Left forelimb (tissue), 1 donor: Measurements from ENCODE around the gene GJC1.
"Not testable (repeated sequence)": the region's sequence is repeated elsewhere in the genome, so short reads cannot be mapped to it uniquely, and the experiment has no call there.

Experiments
- DNase-seq: peaks from one replicate; pipeline ENCODE4 v3.0.0-alpha.2; 2018; ENCODE audit warnings: low spot score

Gene GJC1

GRCh38 chr17:44760474-44761308 is 69.4 kb downstream of the GJC1 start:
- DNase-seq: no peak

GRCh38 chr17:44759916-44760243 is 70.2 kb downstream of the GJC1 start:
- no peak for DNase-seq

DNA sequence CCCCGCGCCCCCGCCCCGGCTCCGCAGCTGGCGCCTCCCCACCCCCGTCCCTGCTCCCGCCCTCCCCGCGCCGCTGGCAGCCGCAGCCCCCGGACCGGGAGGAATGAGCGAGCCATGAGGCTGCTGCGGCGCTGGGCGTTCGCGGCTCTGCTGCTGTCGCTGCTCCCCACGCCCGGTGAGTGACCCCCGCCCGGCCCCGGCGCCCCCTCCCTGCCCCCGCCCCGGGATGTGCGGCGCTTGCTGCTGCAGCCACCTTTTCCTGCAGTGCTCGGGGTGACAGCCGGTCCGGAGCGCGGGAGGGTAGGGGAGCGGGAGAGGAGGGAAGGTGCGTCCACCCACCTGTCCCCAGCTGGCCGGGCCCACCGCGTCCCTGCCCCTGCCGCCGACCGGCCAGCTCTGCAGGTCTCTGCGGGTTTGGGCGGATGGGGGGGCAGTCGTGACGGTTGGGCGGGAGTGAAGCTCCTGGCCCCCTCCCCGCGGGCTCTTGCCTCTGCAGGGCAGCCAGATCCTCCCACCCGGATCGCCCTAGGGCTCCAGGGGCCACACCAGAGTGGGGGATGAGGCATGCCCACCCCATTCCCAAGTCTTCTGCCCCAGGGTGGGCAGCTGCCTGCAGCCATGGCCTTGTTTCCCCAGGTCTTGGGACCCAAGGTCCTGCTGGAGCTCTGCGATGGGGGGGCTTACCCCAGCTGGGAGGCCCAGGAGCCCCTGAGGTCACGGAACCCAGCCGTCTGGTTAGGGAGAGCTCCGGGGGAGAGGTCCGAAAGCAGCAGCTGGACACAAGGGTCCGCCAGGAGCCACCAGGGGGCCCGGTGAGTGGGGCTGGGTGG is 70.8 kb downstream of the GJC1 start:
- DNase-seq: peak; percentile 63

DNA sequence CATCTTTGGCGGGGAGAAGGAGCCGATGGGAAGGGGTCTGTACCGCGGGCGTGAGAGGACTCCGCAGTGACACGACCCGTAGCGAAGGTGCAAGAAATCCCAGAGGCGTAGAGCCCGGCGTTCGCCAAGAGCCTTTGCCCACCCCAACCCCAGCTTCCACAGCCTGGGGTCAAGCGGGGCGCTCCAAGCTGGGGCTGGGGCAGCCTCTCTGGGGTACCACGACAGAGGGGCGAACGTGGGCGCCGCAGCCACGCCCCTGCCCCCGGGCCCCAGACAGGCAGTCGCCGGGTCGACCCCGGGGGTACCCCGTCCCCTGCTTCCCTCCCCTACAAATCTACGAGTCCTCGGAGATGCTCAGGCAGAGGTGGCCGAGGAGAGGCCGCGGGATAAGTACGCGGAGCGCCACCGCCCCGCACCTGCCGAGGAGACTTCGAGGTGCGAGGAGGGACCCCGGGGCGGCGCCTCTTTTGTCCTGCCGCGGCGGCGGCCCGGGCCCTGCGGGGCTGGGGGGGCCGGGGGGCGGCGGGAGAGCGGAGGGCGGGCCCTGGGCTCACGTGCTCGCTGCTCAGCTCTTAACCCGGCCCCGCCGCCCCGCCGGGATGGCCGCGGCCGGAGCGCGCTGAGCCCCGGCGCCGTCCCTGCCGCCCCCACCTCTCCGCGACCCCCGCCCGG is 71.5 kb downstream of the GJC1 start, which contains the start of gene ADAM11:
Gene ADAM11 (plus strand): TSS at position 575 of the 672 bp plus-strand sequence. CDS start 212 bp downstream, outside the sequence.
- no peak for DNase-seq

GRCh38 chr17:44757918-44758413 is 72.1 kb downstream of the GJC1 start:
- DNase-seq: no peak

- no peak for DNase-seq
Observed at GRCh38 chr17:44757045-44757917, 72.8 kb downstream of the GJC1 start.

- DNase-seq: not testable (repeated sequence)
Observed at GRCh38 chr17:44755180-44755579, 74.9 kb downstream of the GJC1 start.

GRCh38 chr17:44754276-44754675 is 75.8 kb downstream of the GJC1 start:
- DNase-seq: no peak

DNA sequence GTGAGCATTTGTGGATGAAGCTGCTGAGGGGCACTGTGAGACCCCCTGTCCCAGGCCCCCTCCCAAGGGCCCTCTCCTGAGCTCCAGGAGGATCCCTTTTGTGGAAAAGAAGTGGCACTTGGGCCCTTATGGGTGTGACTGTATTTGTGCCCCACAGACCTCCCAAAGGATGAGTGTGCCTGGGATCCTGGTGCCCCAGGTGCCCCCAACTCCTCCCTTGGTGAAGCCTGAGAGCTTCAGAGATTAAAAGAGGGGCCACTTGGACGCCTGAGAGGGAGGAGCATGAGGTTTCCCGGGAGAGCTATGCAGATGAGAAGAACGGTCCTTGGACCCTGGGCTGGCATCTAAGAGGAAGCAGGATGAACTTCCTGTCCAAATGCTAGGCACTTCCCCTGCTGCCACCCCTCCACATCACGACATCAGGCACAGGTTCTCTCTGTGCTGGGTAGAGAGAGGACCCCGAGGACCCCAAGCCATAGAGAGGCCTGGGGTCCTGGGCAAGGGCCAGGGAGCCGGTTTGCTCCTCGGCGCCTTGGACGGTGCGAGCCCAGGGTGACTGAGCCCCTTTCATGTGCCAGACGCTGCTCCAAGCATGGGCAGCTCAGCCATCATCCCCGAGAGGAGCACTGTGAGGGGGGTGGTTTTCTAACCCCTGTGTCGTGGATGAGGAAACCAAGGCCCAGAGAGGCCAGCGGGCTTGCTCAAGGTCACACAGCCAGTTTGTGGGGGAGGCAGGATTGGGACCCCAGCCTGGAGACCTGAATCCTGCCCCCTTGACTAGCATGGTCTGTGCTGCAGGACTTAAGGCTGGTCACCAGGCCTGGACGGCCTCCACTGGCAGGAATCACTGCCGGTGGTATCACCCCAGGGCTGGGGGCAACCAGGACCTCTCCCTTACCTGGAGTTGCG is 76.9 kb downstream of the GJC1 start:
- DNase-seq: no peak

DNA sequence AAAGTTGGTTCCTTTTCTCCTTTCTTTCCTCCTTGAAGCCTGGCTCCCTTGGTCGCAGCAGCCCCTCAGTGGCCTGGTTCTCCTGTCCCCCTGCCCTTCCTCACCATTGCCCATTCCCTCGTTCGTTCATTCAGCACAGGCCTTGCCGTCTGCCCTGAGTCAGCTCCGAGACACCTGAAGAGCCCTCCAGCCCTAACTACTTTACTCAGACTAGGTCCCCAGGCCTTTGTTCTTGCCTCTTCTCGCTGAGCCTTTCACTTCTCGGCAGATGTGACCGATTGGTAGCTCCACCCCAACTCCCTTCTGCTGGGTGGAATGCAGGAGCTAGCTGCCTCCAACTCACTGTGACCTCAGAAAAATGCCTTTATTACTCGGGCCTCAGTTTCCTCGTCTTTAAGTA is 78.3 kb downstream of the GJC1 start:
- no peak for DNase-seq

- no peak for DNase-seq
Observed at GRCh38 chr17:44751331-44751730, 78.8 kb downstream of the GJC1 start.

DNA sequence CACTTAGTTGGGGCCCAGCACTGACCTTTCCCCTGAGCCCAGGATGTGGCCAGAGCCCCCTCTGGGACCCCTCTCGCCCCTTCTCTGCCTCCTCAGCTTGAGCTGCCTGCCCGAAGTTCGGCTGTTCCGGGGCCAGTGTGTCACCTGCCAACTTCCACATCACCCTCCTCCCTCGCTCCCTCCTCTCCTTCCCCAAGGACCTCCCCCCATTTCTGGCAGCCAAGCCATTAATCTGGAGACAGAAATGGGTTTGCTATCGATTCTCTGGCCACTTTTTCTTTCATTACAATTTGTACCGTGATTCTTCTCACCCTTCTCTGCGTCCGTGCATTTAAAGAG is 80.1 kb downstream of the GJC1 start:
- no peak for DNase-seq

- peak; percentile 76 for DNase-seq
Observed at GRCh38 chr17:44749076-44749979, 80.8 kb downstream of the GJC1 start.
